HG03039 (cell line): ENCODE results near the gene HOXB3.

Source experiments
- ATAC-seq: cut with Tn5 transposase; IDR thresholded peaks from one replicate; pipeline ENCODE4 v1.9.1; 2021; ENCODE audit warnings: mild to moderate bottlenecking, moderate library complexity; ENCODE audit not compliant: unreplicated experiment

Gene HOXB3

DNA sequence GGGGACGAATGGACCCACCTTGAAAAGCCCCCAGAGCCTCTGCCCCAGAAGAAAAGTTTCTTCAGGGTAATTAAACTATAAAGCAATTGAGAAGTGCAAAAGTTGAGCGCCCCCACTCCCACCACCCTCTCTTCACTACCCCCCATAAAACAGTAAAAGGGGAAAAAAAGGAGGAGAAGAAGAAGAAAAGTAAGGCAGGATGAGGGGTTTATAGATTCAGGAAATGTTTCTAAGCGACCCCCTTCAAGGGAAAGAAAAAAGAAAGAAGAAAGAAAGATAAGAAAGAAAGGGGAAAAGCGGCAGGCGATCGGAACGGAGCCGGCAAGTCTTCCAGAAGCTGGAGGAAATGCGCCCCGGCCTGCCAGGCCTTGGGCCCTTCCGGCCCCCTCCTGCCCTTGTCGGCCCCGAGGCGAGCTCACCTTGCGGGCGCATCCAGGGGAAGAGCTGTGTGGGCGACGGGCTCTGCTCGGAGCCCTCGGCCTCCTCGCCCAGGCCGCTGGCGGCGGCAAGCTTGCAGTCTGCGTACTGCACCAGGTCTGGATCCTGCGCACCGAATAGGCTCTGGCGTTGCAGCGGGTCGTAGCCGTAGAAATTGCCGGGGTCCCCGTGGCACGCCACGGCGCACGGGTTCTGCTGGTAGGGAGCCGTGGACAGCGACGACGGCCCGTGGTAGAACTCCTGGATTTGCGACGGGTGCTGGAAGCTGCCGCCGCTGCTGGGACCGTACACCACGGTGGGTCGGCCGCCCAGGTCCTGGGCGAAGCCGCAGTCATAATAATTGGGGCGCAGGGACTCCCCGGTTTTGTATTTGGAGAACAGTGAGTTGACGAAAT is 24.0 kb upstream of the HOXB3 start:
- ATAC-seq: no peak

- ATAC-seq: no peak
Observed at GRCh38 chr17:48612854-48613691, 23.0 kb upstream of the HOXB3 start.

DNA sequence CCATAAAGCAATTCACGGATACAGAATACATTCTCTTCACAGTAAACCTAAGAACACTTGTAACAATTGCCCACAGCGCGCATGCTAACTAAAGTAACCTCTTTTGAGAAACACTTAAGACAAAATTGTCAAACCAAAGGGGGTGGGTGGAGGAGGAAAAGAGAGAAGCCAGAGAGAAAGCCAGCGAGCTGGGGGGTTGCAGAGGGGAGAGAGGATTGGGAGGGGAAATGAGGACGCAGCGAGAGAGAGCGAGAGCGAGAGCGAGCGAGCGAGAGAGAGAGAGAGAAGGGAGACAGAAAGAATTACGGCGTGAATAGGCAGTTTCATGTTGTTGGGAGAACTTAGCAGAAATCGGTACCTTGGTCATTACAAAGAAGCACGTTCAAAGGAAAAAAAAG is 22.4 kb upstream of the HOXB3 start:
- no peak for ATAC-seq

- no peak for ATAC-seq
Observed at GRCh38 chr17:48611681-48612455, 21.8 kb upstream of the HOXB3 start.

- ATAC-seq: no peak
Observed at GRCh38 chr17:48611213-48611612, 21.2 kb upstream of the HOXB3 start.

- ATAC-seq: no peak
Observed at GRCh38 chr17:48610282-48611211, 20.5 kb upstream of the HOXB3 start, which contains the start of gene HOXB7. Gene HOXB7, minus strand, starts transcription at chr17:48611017. Its CDS starts 99 bp downstream, at chr17:48610918.

DNA sequence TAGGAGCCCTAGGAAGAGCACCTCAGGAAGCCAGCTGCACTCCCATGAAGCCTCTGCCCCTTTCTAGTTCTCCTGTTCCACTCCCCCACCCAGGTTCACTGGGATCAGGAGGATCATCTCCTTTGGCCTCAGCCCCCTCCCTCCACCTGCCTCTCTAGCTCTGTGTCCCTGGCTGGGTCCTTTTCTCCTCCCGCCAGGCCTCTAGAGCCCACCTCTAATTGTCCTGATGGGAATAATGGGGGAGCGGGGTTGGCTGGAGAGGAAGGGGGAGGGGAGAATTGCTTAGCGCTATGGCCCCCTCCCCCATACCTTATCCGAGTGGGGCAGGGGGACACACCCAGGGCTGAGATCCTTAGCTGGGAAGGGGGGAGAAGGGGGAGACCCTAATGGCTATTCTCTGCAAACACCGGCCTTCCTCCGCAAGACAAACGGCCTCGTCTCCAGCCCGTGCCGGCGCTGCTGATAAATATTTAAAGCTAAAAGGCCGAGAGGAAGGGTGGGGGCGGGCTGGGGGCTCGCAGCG is 19.8 kb upstream of the HOXB3 start:
- ATAC-seq: no peak

DNA sequence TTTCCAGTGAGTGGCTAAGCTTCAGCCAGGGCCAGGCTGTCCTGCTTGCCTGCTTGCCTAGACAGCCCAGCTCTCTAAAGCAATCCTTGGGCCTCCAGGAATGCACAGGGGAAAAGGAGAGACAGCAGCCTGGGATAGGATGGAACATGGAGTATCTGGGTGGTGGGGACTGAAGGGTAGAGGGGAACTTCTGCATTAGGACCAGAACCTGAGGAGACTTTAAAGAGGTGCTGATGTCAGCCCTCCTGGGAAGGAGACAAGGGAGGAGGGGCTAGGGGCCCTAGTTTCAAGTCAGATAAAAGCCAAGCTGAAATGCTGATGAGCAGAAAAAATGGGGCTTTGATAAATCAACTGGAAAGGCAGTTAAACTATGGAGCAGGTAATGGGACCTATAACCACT is 19.0 kb upstream of the HOXB3 start:
- no peak for ATAC-seq

DNA sequence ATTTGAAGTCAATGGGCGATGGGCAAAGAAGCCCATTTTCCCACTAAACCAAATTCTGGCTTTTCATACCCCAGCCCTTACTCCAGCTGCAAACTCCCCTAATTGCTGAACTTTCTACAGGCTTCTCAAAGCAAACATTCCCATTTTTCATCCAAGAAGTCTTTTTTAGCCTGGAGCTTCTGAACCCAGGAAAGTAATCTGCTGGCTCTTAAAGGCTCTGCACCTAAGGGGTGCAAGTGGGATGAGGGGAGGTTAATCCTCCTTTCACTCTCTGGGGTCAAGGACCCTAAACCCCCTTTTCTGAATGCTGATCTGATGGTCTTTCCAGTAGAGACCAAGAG is 18.4 kb upstream of the HOXB3 start:
- ATAC-seq: no peak

DNA sequence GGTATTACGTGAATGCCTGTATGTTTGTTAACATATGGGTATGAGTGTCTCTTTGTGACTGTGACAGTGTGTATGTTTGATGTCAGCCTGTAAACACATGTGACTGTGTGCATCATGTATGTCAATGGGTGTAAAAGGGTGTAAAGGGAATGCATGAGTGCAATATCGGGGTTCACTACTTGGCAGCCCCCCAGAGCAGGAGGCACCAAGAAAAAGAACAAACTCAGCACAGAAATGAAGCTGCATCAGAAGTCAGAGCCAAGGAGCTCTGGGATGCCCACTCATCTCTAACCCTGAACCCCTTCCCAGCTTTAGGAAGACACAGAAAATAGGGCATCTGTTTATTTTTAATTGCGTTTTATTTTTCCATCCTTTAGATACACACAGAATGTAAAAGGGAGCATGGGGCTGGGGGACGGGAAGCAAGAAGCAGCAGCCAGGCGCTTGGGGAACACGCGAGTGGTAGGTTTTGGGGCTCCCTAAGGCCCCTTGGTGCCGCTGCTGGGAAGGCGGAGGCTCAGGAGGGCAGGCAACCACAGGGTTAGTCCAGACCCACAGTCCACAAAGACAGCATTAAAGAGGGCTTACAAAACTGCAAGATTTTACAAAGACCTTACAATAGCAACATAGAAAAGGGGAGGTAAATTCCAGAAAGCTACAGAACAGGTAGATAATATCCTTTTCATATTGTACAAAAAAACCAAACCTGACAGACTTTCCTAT is 17.0 kb upstream of the HOXB3 start:
- ATAC-seq: no peak

- ATAC-seq: no peak
Observed at GRCh38 chr17:48605991-48606891, 16.2 kb upstream of the HOXB3 start.

DNA sequence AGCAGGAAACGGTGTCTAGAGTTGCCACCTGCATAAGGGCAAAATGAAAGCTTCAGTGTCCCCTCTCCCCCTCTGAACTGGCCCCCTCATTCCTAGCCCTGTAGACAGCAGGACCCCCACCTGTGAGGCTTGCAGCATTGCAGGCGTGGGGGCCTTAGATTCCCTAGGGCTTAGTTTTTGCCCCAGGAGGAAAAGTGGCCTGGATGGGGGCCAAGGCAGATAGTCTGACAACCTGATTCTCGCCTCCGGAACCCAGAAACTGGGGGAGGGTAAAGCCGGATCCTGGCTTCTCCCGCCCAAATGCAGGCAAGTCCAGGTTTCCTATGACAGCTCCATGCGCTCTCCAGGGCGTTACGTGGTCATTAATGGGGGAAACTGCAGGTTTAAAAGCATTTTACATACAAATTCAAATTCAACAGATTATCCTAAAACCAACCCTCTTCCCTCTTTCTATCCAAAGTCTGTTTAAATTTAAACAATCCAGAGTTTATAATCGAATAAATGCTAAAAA is 15.4 kb upstream of the HOXB3 start:
- no peak for ATAC-seq

DNA sequence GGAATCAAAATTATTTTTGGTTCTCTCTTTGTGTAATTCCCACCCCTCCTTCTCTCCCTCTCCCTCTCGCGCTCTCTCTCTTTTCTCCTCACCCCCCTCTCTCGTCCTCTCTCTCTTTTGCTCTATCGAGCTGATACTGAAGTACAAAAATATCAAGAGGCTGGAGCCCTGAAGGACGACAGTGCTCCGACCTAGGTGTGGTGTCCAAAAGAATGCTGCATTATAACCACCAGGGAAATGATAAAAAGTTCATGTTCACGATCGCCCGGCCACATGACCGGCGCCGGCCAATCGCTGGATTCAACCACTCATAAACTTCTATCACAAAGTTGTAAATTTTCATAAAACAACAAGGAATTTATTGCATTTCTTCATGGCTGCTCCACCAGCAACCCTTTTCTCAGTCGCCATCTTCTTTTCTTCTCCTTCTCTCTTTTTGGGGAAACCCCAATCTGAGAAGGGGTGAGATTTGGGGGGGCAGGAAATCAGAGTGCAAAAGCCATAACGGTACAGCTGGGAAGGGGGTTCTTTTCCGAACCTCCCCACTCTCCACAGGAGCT is 14.8 kb upstream of the HOXB3 start, which contains the start of gene HOXB6:
Gene HOXB6, minus strand, starts transcription at position 217 of the 560 bp plus-strand sequence. CDS start 6,836 bp downstream, outside the sequence.
- ATAC-seq: no peak

- ATAC-seq: no peak
Observed at GRCh38 chr17:48603959-48604769, 14.1 kb upstream of the HOXB3 start.

GRCh38 chr17:48601539-48602425 is 11.7 kb upstream of the HOXB3 start:
- no peak for ATAC-seq

- no peak for ATAC-seq
Observed at GRCh38 chr17:48601207-48601538, 11.1 kb upstream of the HOXB3 start.
